Activated CD8-positive, alpha-beta T cell treated with anti-CD3 and anti-CD28 coated beads for 36 hours (primary cell): Measurements from ENCODE around the gene HIVEP2. TPM values are rescaled to one million over a fixed set of nuclear protein-coding genes. Genes with fewer than 3 reads are reported as not detected.
A peak's percentile ranks its signal among the peaks of the same experiment; 100 is the strongest.

Experiments used
- ATAC-seq: fragments of 200-7000 bp; cut with Tn5 transposase; one replicate; pipeline ENCODE4 v1.10.0; 2021; ENCODE audit warnings: mild to moderate bottlenecking, moderate library complexity
- CTCF ChIA-PET: fragments of 350-600 bp; sonication (Branson Sonifier 250); formaldehyde crosslinking; loops from one replicate; lab custom pipeline; 2021; ENCODE audit warnings: antibody characterized with exemption; lab: Charles Lee
- POLR2A ChIA-PET: fragments of 350-600 bp; sonication (Branson Sonifier 250); formaldehyde crosslinking; loops from one replicate; lab custom pipeline; 2021; ENCODE audit warnings: antibody characterized with exemption; lab: Charles Lee
- DNase-seq: peaks from one replicate; pipeline ENCODE4 v3.0.0-alpha.2; 2020
- H3K27ac Mint-ChIP-seq: one replicate; pipeline ENCODE4 v1.8.0; 2021; ENCODE audit warnings: mild to moderate bottlenecking, mixed read lengths
- H3K27me3 Mint-ChIP-seq: one replicate; pipeline ENCODE4 v1.8.0; 2021; ENCODE audit warnings: mixed read lengths
- H3K36me3 Mint-ChIP-seq: one replicate; pipeline ENCODE4 v1.8.0; 2021; ENCODE audit warnings: low read depth, mixed read lengths
- H3K4me1 Mint-ChIP-seq: one replicate; pipeline ENCODE4 v1.8.0; 2021; ENCODE audit warnings: low read depth, mixed read lengths
- H3K4me3 Mint-ChIP-seq: one replicate; pipeline ENCODE4 v1.8.0; 2021; ENCODE audit warnings: mild to moderate bottlenecking, moderate library complexity, mixed read lengths
- H3K9me3 Mint-ChIP-seq: one replicate; pipeline ENCODE4 v1.8.0; 2021; ENCODE audit warnings: mixed read lengths
- CTCF ChIP-seq: fragments of 200-600 bp; IDR thresholded peaks from one replicate; pipeline ENCODE4 v1.8.0; 2022; ENCODE audit warnings: antibody characterized with exemption, mild to moderate bottlenecking
- intact Hi-C: fragments of 100-400 bp; cut with micrococcal nuclease; formaldehyde crosslinking; loops from one replicate; pipeline ENCODE4 v1.10.0; 2022
- total RNA-seq, 2 experiments: library from RNA; stranded (reverse); gene quantifications; one replicate each; pipeline ENCODE4 v1.2.3, GENCODE V29; 2021

HIVEP2 gene
- total RNA-seq, 2 experiments from 2014 or later = 31.8 to 38.1 TPM

- Mint-ChIP-seq H3K36me3 (peaks cover 51% of the 10 kb centered on the region), H3K27me3 (no peaks in the 10 kb centered on the region), H3K4me3 (peak overlapping the region; percentile 26), H3K4me1 (peaks cover 71% of the 10 kb centered on the region), H3K27ac (peak overlapping the region; percentile 72), H3K9me3 (no peaks in the 10 kb centered on the region)
- no peak for ATAC-seq
- ChIA-PET POLR2A (interaction anchor here (1.1 to 3.1 kb wide), 3 partner anchors 7 to 27 kb away, joined by 4 to 12 read pairs (median 4); no protein-coding TSS in a partner anchor), CTCF (interaction anchor here (1.5 kb wide), 1 partner anchor 10 kb away, joined by 4 read pairs; no protein-coding TSS in a partner anchor)
- TF ChIP-seq CTCF = no peak
- no peak for DNase-seq
- intact Hi-C loops = no loop called here
Measured at GRCh38 chr6:142918339-142919042, 26.5 kb downstream of the HIVEP2 start.

- Mint-ChIP-seq H3K4me1 (peaks cover 83% of the 10 kb centered on the region), H3K27ac (no peak overlapping the region), H3K36me3 (peaks cover 56% of the 10 kb centered on the region), H3K4me3 (no peak overlapping the region), H3K27me3 (no peaks in the 10 kb centered on the region), H3K9me3 (peaks cover 3% of the 10 kb centered on the region)
- ChIA-PET POLR2A (interaction anchor here (1.0 to 3.1 kb wide), 6 partner anchors 9 to 60 kb away, joined by 3 to 12 read pairs (median 6); no protein-coding TSS in a partner anchor), CTCF (interaction anchor here (0.7 to 1.3 kb wide), 3 partner anchors 10 to 26 kb away, joined by 3 to 4 read pairs (median 4); no protein-coding TSS in a partner anchor)
- ATAC-seq (no peak), DNase-seq (no peak)
- TF ChIP-seq CTCF = no peak
- intact Hi-C loops = no loop called here
Measured at GRCh38 chr6:142916881-142917280, 28.1 kb downstream of the HIVEP2 start.

- H3K4me3 Mint-ChIP-seq = peak overlapping the region; percentile 18
- no peaks in the 10 kb centered on the region for H3K27me3 Mint-ChIP-seq
- intact Hi-C loops = no loop called here
- peak; percentile 4 for ATAC-seq
- ChIA-PET CTCF (no interaction called here), POLR2A (interaction anchor here (0.9 to 3.1 kb wide), 9 partner anchors 11 to 59 kb away, joined by 3 to 19 read pairs (median 8); no protein-coding TSS in a partner anchor)
- peaks cover 59% of the 10 kb centered on the region for H3K36me3 Mint-ChIP-seq
- peaks cover 3% of the 10 kb centered on the region for H3K9me3 Mint-ChIP-seq
- peak; percentile 20 for DNase-seq
- H3K4me1 Mint-ChIP-seq = peaks cover 85% of the 10 kb centered on the region
- peak overlapping the region; percentile 98 for H3K27ac Mint-ChIP-seq
- TF ChIP-seq CTCF = no peak
Measured at GRCh38 chr6:142914937-142915697, 29.9 kb downstream of the HIVEP2 start.

GRCh38 chr6:142914369-142914768, 30.6 kb downstream of the HIVEP2 start:
- peaks cover 85% of the 10 kb centered on the region for H3K4me1 Mint-ChIP-seq
- peaks cover 3% of the 10 kb centered on the region for H3K9me3 Mint-ChIP-seq
- H3K27me3 Mint-ChIP-seq = no peaks in the 10 kb centered on the region
- no peak for ATAC-seq
- CTCF ChIA-PET = interaction anchor here (0.7 to 1.2 kb wide), 4 partner anchors 11 to 45 kb away, joined by 3 to 5 read pairs (median 4); no protein-coding TSS in a partner anchor
- TF ChIP-seq CTCF = no peak
- H3K36me3 Mint-ChIP-seq = peaks cover 63% of the 10 kb centered on the region
- POLR2A ChIA-PET = interaction anchor here (0.6 to 3.1 kb wide), 13 partner anchors 9 to 103 kb away, joined by 3 to 19 read pairs (median 6); no protein-coding TSS in a partner anchor
- peak overlapping the region; percentile 98 for H3K27ac Mint-ChIP-seq
- intact Hi-C loops = no loop called here
- H3K4me3 Mint-ChIP-seq = peak overlapping the region; percentile 70
- DNase-seq = no peak
